Bronchial epithelial cell (primary cell): ENCODE measurements around the gene HES5. TPM values are rescaled to one million over a fixed set of nuclear protein-coding genes. Genes with fewer than 3 reads are reported as not detected.

Experiments
- DNase-seq: peaks from one replicate; pipeline ENCODE4 v3.0.0-alpha.2; 2010; ENCODE audit warnings: low read depth
- FAIRE-seq: peaks from 2 replicates; lab custom pipeline; 2011; peaks lifted over from hg19 to GRCh38; lab: Jason Lieb, UNC
- H3K27me3 ChIP-seq: 2 replicates; pipeline ENCODE4 v1.5.1; 2011; ENCODE audit warnings: low read length; ENCODE audit not compliant: control insufficient read depth, insufficient read depth
- H3K36me3 ChIP-seq: 2 replicates; pipeline ENCODE4 v1.5.1; 2011; ENCODE audit warnings: low read length; ENCODE audit not compliant: control insufficient read depth, insufficient read depth
- H3K4me3 ChIP-seq: 2 replicates; pipeline ENCODE4 v1.5.1; 2011; ENCODE audit warnings: mild to moderate bottlenecking, low read depth, low read length, control low read depth
- total RNA-seq: library from RNA; depleted of rRNA; stranded (reverse); fragments of >200 nt; gene quantifications from 2 replicates; pipeline ENCODE4 v1.2.1, GENCODE V29; 2014
- TF ChIP-seq, protein P1 (sequence below): IDR thresholded peaks from 2 replicates; pipeline ENCODE4 v1.5.1; 2011; ENCODE audit warnings: mild to moderate bottlenecking, moderate library complexity, low read length, control low read depth, inconsistent platforms; ENCODE audit not compliant: insufficient read depth, severe bottlenecking

The HES5 gene
- total RNA-seq, 1 donor from 2014 or later: 2.9 TPM

DNA sequence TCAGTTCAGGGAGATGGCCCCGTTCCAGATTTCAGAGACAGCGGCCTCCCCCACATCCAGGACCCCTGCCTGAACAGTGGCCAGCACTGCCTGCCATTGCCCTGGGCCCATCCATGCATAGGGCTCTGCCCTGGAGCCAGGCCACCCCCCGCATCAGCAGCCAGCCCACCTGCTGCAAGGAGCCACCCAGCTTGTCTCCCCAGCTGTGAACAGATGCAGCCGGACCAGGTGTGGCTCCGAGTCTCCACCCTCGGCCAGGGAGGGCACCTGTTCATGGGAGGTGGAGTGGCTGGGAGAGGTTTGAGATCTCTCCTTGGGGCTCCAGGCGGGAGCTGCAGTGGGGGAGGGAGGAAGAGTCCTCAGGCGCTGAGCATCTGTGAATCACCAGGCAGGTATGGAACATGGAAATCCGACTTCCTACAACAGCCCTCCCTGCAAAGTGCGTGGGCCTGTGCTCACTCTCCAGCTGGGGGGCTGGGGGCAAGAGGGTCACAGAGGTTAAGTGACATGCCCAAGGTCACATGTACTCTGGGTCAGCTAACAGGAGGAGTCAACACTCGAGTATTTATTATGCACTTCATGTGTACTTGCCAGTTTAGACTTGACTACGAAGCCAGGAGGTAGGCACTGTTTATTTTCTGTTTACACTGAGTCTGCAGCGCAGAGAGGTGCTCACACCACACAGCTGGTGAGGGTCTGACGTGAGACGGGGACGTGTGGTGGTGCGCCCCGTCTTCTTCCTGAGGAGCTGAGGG lies 4.8 kb upstream of the HES5 start:
- DNase-seq (peak; percentile 95), FAIRE-seq (peak; percentile 94)
- Histone ChIP-seq H3K27me3 (no peaks in the 10 kb centered on the region), H3K4me3 (no peak overlapping the region), H3K36me3 (no peaks in the 10 kb centered on the region)
- TF ChIP-seq, protein P1, sequence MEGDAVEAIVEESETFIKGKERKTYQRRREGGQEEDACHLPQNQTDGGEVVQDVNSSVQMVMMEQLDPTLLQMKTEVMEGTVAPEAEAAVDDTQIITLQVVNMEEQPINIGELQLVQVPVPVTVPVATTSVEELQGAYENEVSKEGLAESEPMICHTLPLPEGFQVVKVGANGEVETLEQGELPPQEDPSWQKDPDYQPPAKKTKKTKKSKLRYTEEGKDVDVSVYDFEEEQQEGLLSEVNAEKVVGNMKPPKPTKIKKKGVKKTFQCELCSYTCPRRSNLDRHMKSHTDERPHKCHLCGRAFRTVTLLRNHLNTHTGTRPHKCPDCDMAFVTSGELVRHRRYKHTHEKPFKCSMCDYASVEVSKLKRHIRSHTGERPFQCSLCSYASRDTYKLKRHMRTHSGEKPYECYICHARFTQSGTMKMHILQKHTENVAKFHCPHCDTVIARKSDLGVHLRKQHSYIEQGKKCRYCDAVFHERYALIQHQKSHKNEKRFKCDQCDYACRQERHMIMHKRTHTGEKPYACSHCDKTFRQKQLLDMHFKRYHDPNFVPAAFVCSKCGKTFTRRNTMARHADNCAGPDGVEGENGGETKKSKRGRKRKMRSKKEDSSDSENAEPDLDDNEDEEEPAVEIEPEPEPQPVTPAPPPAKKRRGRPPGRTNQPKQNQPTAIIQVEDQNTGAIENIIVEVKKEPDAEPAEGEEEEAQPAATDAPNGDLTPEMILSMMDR: no peak

DNA sequence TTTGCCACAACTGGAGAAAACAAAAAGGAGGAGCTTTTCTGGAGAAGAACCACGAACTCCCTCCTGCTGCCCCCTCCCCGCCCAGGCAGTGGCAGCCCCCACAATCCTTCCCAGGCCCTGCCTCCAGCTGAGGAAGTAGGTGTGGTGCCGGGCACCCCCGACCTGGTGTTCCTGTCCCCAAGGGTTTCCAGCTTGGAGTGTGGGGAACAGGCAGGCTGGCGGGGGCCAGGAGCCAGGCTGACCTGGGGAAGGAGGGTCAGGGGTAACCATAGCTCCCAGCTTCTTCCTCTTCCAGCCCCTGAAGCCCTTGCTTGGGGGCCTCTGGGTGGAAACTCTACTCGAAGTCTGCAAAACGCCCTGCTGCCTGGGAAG lies 4.2 kb upstream of the HES5 start:
- DNase-seq (no peak), FAIRE-seq (no peak)
- TF ChIP-seq, protein P1: no peak
- no peaks in the 10 kb centered on the region for H3K27me3 ChIP-seq
- H3K36me3 ChIP-seq: no peaks in the 10 kb centered on the region
- H3K4me3 ChIP-seq: no peak overlapping the region

DNA sequence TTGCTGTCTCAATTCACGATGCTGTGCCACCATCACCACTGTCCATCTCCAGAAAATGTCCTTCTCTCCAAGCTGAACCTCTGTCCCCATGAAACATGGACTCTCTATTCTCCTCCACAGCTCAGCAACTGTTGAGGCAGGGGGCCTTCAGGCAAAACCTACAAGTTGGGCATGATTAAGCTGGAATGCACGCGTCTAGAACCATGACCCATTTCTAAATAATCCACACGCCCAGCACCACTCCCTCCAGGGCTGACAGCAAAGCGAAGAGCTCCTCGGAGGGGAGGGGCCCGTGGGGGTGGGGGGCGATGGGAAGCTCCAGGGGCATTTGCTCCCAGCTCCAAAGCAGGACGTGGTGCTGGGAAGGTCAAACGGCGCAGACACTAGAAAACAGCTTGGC lies 3.3 kb upstream of the HES5 start:
- DNase-seq (peak; percentile 88), FAIRE-seq (peak; percentile 80)
- H3K36me3 ChIP-seq: no peaks in the 10 kb centered on the region
- H3K27me3 ChIP-seq: no peaks in the 10 kb centered on the region
- H3K4me3 ChIP-seq: no peak overlapping the region
- TF ChIP-seq, protein P1: no peak

DNA sequence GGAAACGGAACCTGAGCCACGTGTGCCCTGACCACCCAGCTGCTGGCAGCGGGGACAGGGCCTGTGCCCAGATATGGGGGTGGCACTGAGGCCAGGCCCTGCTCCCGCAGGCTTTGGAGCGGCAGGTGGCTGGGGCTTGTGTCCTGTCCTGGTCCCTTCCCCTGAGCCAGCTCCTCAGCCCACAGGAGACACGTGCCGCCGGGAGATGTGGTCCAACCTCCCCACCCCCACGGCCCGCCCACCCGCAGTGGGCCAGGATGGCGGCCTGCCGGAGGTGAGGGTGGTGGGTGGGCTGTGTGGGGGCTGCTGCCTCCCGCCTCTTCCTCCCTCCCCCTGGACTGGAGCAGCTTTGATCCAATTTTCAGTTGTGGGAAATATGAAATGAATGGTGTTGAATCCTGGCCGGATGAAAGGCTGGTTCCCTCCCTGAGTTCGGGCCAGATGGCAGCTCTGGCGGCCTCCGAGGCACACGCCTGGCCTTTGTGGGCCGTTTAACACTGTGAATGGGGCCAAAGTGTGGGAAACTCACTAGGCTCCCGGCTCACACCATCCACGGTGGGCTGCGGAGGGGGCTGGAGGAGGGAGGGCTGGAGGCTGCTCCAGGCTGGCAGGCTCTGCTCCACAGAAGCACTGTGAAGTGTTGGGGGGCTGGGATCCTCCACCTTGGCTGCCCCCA lies 2.6 kb upstream of the HES5 start:
- Histone ChIP-seq H3K4me3 (no peak overlapping the region), H3K36me3 (no peaks in the 10 kb centered on the region), H3K27me3 (no peaks in the 10 kb centered on the region)
- DNase-seq: no peak
- TF ChIP-seq, protein P1: no peak
- no peak for FAIRE-seq

DNA sequence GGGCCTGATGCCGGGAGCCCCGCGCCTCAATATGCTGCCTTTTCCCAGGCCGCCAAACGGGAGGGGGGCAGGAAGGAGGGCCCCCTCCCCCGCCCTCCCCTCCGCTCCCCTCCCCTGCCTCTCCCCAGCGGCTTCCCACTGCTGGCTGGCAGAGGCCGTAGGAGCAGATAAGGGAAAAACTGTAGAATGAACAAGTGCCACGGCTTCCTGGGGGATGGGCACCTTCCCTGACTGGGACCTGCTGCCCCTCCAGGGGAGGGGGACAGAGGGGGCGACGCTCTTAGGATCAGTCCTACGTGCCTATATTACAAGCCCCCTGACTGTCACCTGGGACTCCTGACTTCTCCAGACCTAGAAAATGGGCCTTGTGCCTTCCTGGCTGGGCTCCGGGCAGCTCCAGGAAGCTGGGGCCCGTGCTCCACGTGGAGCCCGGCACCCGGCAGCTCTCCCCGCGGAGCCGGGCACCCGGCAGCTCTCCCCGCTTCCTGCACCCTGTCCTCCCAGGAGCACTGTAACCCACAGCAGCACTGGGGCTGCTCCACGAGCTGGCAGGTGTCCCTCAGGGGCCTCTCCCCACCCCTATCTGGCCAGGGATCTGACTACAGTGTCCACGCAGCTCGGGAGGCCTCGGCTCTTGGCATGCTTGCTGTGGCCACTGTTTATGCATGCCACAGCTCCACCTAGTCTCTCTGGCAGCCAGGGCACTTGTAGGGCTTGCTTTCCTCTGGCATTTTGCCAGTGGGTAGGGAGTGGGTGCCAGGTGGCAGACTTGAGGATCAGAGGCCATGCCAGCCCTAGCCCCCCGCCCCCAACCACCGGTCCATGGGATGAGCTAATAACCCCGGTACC lies 674 bp upstream of the HES5 start:
- Histone ChIP-seq H3K27me3 (no peaks in the 10 kb centered on the region), H3K36me3 (no peaks in the 10 kb centered on the region), H3K4me3 (no peak overlapping the region)
- DNase-seq: no peak
- TF ChIP-seq, protein P1: peak; percentile 17
- no peak for FAIRE-seq
